Panc1 (cell line): ENCODE data around the gene JPT2. TPM values are rescaled to one million over a fixed set of nuclear protein-coding genes. Genes with fewer than 3 reads are reported as not detected.

Experiments
- ATAC-seq: fragments of 200-7000 bp; cut with Tn5 transposase; 2 replicates; pipeline ENCODE4 v1.9.1; 2020; ENCODE audit warnings: mild to moderate bottlenecking, moderate library complexity
- BruUV-seq: library from RNA; stranded (reverse); fragments of 400-500 nt; replicated peaks from 2 replicates; lab custom pipeline; 2021; lab: Mats Ljungman, UMichigan
- CTCF ChIA-PET: fragments of 300-600 bp; sonication (Branson Sonifier 250); formaldehyde crosslinking; loops from one replicate; lab custom pipeline; 2022; ENCODE audit warnings: antibody characterized with exemption; lab: Charles Lee
- POLR2A ChIA-PET: fragments of 300-600 bp; sonication (Branson Sonifier 250); formaldehyde crosslinking; loops from one replicate; lab custom pipeline; 2022; ENCODE audit warnings: antibody characterized with exemption; lab: Charles Lee
- DNase-seq: peaks from one replicate; pipeline ENCODE4 v3.0.0-alpha.2; 2010; ENCODE audit warnings: low read depth, low spot score
- H3K27ac ChIP-seq: 2 replicates; pipeline ENCODE4 v1.5.1; 2011; ENCODE audit warnings: mild to moderate bottlenecking, low read length, inconsistent platforms
- H3K27me3 ChIP-seq: fragments of 200-500 bp; sonication (Bioruptor generic); 2 replicates; pipeline ENCODE4 v1.6.0; 2014; ENCODE audit warnings: low read length, inconsistent platforms; ENCODE audit not compliant: control insufficient read depth, insufficient read depth
- H3K36me3 ChIP-seq: fragments of 200-500 bp; sonication (Bioruptor generic); 2 replicates; pipeline ENCODE4 v1.5.1; 2014; ENCODE audit warnings: inconsistent platforms, mild to moderate bottlenecking, low read length, moderate library complexity; ENCODE audit not compliant: control insufficient read depth, insufficient read depth
- H3K4me1 ChIP-seq: 2 replicates; pipeline ENCODE4 v1.5.1; 2011; ENCODE audit warnings: inconsistent platforms, mild to moderate bottlenecking, low read length, moderate library complexity; ENCODE audit not compliant: control insufficient read depth, insufficient read depth
- H3K4me3 ChIP-seq, 2 experiments: 2 replicates each; pipeline ENCODE4 v1.5.1; 2011 to 2012; ENCODE audit warnings: low read depth in 2 of 2, low read length in 2 of 2, mild to moderate bottlenecking in 2 of 2, inconsistent platforms in 1 of 2, moderate library complexity in 1 of 2
- H3K9me3 ChIP-seq: fragments of 200-500 bp; sonication (Bioruptor generic); 2 replicates; pipeline ENCODE4 v1.5.1; 2014; ENCODE audit warnings: low read depth, mild to moderate bottlenecking, inconsistent platforms, low read length, moderate library complexity; ENCODE audit not compliant: control insufficient read depth, insufficient read depth
- POLR2AphosphoS5 ChIP-seq: IDR thresholded peaks from 2 replicates; pipeline ENCODE4 v1.6.1; 2012; ENCODE audit warnings: mild to moderate bottlenecking, low read depth, low read length, moderate library complexity
- REST ChIP-seq, 2 experiments: IDR thresholded peaks; 2 replicates each; pipeline ENCODE4 v1.6.1; 2011 to 2012; ENCODE audit warnings: low read depth in 2 of 2, control low read depth in 1 of 2, low read length in 1 of 2, mild to moderate bottlenecking in 1 of 2, moderate library complexity in 1 of 2; ENCODE audit not compliant: insufficient read depth in 1 of 2
- SIN3A ChIP-seq: IDR thresholded peaks from 2 replicates; pipeline ENCODE4 v1.6.1; 2012; ENCODE audit warnings: low read depth, mild to moderate bottlenecking, low read length, moderate library complexity, borderline replicate concordance; ENCODE audit not compliant: insufficient read depth
- TCF7L2 ChIP-seq: IDR thresholded peaks from 2 replicates; pipeline ENCODE4 v1.6.1; 2011; ENCODE audit warnings: mild to moderate bottlenecking, low read depth, low read length, inconsistent platforms
- in situ Hi-C: cut with HindIII; loops from 2 replicates; pipeline ENCODE4 v1.10.0; 2016; ENCODE audit warnings: low sequenced_read_pairs, low pct_unique_long_range_greater_than_20kb
- intact Hi-C: fragments of 100-400 bp; cut with micrococcal nuclease; formaldehyde crosslinking; loops from one replicate; pipeline ENCODE4 v1.10.0; 2022; ENCODE audit not compliant: unreplicated experiment
- total RNA-seq: library from RNA; stranded (reverse); gene quantifications from one replicate; pipeline ENCODE4 v1.2.1, GENCODE V29; 2021; ENCODE audit not compliant: unreplicated experiment
- TF ChIP-seq, protein P1 (sequence below): fragments of 450-650 bp; IDR thresholded peaks from 2 replicates; pipeline ENCODE4 v1.5.1; 2017; ENCODE audit warnings: mild to moderate bottlenecking

The JPT2 gene
- total RNA-seq, 1 experiment from 2014 or later: 200 TPM

DNA sequence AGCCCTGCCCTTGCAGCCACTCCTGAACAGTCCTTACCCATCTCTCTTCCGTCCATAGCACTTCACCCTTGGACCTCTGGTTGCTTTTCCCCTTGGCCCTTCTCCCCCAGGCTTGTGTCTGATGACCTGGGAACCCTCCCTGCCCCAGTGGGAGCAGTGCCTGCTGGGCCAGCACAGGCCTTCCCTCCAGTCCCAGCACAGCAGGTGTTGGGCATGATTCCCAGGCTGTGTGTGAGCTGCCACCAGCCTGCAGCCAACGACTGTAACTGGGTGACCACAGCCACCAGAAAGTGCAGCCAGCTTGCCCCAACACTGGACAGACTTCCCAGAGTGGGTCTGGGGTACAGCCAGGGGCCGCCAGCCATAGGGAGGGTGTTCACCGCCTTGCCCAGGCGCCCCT lies 35.9 kb upstream of the JPT2 start:
- Histone ChIP-seq H3K27ac (no peak overlapping the region), H3K36me3 (peaks cover 9% of the 10 kb centered on the region), H3K27me3 (no peaks in the 10 kb centered on the region), H3K9me3 (no peaks in the 10 kb centered on the region), H3K4me3 (no peak overlapping the region), H3K4me1 (0 out of 2 replicates have a peak, but pooled peaks cover 5% of the 10 kb centered on the region)
- no TSS peak for BruUV-seq
- ATAC-seq (no peak), DNase-seq (no peak)
- ChIA-PET CTCF (no interaction called here), POLR2A (interaction anchor here (0.5 kb wide), 1 partner anchor 23 kb away, joined by 16 read pairs; no protein-coding TSS in a partner anchor)
- no peak for TF ChIP-seq POLR2AphosphoS5
- TF ChIP-seq REST (IDR thresholded peaks at IDR 0.05; ENCODE audit: insufficient read depth in 1 of 2, low read depth in 2 of 2, low read length in 1 of 2): no peak
- no peak for TF ChIP-seq TCF7L2
- TF ChIP-seq, protein P1, sequence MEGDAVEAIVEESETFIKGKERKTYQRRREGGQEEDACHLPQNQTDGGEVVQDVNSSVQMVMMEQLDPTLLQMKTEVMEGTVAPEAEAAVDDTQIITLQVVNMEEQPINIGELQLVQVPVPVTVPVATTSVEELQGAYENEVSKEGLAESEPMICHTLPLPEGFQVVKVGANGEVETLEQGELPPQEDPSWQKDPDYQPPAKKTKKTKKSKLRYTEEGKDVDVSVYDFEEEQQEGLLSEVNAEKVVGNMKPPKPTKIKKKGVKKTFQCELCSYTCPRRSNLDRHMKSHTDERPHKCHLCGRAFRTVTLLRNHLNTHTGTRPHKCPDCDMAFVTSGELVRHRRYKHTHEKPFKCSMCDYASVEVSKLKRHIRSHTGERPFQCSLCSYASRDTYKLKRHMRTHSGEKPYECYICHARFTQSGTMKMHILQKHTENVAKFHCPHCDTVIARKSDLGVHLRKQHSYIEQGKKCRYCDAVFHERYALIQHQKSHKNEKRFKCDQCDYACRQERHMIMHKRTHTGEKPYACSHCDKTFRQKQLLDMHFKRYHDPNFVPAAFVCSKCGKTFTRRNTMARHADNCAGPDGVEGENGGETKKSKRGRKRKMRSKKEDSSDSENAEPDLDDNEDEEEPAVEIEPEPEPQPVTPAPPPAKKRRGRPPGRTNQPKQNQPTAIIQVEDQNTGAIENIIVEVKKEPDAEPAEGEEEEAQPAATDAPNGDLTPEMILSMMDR: no peak
- no peak for TF ChIP-seq SIN3A
- intact Hi-C loops: no loop called here
- in situ Hi-C loops: no loop called here

DNA sequence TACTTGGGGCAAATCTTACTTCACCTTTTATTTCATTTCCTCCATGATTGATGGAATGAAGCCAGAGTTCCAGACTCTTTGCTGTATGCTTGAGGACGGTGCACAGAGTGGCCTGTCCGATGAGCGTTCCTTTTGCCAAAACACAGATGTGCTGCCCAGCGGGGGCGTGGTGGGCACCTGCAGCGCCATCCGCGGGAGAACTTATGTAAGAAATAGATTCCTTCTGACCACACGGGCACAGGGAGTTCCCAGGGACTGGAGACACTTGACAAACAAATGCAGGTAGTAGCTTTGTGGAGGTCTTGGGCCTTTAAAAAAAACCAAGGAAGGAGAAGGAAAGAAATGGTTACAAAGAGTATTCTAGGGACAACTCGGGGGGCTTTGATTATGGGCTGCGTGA lies 35.3 kb upstream of the JPT2 start:
- in situ Hi-C loops: no loop called here
- intact Hi-C loops: no loop called here
- BruUV-seq: no TSS peak
- ChIA-PET CTCF (no interaction called here), POLR2A (interaction anchor here (0.5 kb wide), 1 partner anchor 24 kb away, joined by 16 read pairs; no protein-coding TSS in a partner anchor)
- no peak for TF ChIP-seq SIN3A
- TF ChIP-seq POLR2AphosphoS5: no peak
- no peak for TF ChIP-seq TCF7L2
- TF ChIP-seq, protein P1: no peak
- no peak for TF ChIP-seq REST (IDR thresholded peaks at IDR 0.05; ENCODE audit: insufficient read depth in 1 of 2, low read depth in 2 of 2, low read length in 1 of 2)
- Histone ChIP-seq H3K36me3 (peaks cover 9% of the 10 kb centered on the region), H3K4me1 (0 out of 2 replicates have a peak, but pooled peaks cover 5% of the 10 kb centered on the region), H3K27me3 (no peaks in the 10 kb centered on the region), H3K27ac (no peak overlapping the region), H3K9me3 (no peaks in the 10 kb centered on the region), H3K4me3 (no peak overlapping the region)
- ATAC-seq: no peak
- no peak for DNase-seq
